Activated CD4-positive, alpha-beta T cell treated with anti-CD3 and anti-CD28 coated beads, Interleukin-2, amount 50 U/mL, for 4 hours (primary cell): ENCODE data around the gene PPP2R5D.
A peak's percentile ranks its signal among the peaks of the same experiment; 100 is the strongest.
"Not testable (repeated sequence)": the region's sequence is repeated elsewhere in the genome, so short reads cannot be mapped to it uniquely, and the experiment has no call there.

Source experiments
- DNase-seq, 2 experiments: peaks; one replicate each; pipeline ENCODE4 v3.0.0-alpha.2; 2020

Gene PPP2R5D

DNA sequence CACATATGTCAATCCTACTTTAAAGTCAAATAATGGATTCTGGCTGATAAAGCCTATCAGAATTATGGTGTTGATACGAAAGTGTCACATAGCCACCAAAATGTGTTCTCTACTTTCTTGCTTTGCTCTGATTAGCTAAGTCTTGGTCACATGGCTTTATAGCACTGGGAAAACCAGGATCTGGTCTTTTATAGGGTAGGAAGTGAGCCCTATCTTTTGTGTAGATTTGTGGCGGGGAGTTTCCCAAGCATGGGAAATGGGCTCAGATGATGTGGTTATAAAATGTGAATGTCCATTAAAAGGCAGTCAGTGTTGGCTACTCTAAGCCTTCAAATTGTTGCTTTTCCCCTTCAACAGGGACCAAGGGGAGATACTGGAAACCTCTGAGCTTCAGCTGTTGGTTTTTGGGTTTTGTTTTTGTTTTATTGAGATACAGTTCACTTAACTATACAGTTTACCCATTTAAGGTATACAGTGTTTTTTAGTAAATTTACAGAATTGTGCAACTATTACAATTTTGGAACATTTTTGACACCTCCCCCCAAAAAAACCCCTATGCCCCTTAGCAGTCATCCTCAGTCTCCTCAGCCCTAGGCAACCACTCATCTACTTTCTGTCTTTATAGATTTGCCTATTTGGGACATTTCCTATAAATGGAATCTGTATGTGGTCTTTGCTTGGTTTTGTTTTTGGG, 49.3 kb downstream of the PPP2R5D start:
- no peak for DNase-seq

DNA sequence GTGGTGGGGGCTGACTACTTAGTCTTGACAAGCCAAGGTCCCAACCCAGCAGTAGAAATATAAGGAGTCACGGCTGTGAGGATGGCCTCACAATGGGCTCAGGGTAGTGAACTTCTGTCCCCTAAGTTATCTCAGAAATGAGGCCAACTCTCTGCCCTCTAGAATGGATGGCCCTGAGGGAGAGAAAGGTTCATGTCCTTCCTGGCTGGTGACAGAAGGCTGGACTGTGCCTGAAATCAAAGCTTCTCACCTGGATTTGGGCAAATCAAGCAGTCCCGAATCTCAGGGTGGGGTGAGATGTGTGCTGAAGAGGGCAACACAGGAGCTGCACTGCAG, 49.8 kb downstream of the PPP2R5D start:
- no peak for DNase-seq

DNA sequence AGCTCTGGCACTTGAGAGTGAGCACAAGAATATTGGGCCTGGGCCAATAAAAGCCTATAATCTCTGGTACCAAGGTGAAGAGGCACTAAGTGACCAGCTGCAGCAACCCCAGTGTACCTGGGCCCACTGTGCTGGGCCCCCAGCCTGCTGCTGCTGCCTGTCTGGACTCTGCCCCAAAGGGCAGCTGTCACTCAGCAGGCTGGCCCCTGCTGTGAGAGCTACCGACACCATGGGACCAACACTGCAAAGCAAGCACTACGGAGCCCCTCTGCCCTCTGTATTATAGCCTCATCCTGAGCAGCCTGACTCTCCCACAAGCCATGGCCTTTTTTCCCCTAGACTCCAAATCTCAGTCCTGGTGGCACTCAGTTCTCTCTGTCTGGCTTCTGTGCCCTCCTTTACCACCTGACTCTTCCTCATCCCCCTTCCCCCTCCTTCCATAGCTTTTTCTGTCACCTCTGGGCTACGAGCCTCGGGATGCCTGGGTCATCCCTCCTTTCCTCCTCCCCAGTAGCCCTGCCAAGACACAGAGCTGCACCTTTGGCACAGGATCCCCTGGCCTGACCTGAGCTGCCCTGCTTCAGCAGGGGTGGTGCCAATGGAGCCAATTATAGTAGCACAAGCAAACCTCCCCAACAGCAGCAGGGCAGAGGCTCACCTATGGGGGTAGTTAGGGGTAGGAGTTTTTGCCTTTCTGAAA, 51.3 kb downstream of the PPP2R5D start:
- no peak for DNase-seq

DNA sequence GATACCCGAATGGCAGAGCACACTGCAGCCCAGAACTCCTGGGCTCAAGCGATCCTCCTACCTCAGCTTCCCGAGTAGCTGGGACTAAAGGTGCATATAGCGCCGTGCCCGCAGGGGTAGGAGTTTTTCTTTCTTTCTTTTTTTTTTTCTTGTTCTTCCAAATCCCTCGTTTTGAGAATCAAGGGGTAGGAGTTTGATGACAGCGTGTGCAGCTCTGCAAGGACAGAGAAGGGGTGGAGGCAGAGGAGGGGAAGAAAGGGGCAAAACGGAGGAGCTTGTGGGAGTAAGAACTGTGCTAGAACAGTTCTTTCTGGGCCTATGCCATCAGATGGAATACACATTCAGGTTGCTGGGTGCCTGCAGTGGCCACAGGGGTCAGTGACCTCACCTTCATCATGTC, 52.3 kb downstream of the PPP2R5D start:
- DNase-seq: no peak

DNA sequence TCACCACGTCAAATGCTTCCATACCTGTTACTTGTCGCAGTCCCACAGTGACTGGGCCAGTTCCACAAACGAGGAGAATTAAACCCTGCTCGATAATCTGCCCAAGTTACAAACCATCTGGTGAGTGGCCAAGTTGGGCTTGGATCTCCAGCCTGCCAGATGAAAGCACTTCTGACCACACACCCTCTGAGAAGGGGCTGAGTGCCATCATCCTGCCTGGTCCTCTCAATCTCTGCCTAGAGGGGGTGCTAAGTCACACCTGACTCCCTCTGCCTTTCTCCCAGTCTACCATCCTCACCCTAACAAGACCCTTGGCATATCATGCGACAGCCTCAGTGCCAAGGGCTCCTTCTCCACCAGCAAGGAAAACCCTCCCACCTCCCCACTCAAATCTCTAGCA, 52.8 kb downstream of the PPP2R5D start:
- no peak for DNase-seq

DNA sequence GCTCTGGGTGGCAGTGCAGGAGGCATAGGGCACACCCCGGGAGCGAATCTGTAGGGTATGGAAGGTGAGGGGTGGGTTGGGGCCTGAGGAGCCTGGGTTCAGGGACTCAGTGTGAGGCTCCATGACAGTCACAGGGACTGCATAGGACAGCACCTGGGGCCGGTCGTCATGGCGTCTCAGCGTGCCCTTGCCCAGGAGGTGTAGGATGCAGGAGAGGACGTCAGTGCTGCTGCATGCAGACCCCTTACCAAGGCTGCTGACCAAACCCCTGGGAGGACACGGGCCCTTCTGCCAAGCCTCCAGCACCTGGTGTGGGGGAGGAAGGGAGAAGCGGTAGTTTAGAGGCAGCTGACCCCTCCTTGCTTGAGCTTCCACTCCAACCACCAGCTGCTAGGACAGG, 53.3 kb downstream of the PPP2R5D start:
- no peak for DNase-seq

DNA sequence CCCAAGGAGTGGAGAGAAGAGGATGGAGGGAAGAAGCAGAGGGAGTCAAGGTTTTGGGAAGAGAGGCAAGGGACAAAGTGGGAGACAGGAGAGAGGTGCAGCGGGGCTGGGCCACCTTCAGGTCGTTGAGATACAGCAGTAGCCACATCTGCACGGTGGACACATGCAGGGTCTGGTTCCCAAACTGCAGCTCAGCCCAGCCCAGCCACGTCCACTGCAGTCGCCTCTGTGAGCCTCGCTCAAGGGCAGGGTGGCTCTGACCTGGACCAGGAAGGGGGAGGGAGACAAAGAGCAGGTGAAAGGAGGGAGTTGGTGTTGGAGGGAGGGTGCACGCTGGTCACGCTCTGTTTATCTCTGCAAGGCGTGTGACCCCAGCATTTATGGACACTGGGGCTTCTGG, 54.4 kb downstream of the PPP2R5D start:
- DNase-seq: no peak

DNA sequence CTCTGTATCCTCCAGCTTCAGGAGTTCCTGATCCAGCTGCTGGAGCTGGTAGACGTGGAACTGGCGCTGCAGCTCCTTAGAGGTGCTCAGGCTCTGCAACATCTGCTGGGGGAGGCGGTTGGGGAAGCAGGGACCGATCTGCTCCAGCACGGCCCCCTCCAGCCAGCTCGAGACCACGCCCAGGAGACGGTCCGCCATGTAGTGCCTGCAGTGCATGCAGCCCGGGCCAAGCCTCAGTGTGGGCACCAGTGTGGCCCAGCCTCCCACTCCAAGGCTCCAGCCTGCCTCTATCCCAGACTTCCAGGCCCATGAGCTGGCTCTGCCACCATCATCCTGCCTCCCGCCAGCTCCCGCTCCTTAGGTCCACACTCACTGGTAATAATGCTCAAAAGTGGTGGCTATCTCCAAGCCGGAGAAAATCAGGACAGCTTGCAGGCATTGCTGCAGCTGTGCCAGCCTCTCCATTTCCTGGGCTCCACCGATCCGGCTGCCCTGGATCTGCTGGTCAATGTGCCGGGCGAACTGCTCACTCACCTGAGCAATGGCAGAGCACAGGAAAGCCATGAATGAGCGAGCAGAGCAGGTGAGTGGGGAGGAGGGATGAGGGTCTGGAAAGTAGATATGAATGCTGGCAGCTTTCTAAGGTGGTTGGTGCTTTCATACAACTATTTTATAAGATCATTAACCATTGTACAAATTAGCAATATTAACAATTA, 56.3 kb downstream of the PPP2R5D start:
- no peak for DNase-seq

DNA sequence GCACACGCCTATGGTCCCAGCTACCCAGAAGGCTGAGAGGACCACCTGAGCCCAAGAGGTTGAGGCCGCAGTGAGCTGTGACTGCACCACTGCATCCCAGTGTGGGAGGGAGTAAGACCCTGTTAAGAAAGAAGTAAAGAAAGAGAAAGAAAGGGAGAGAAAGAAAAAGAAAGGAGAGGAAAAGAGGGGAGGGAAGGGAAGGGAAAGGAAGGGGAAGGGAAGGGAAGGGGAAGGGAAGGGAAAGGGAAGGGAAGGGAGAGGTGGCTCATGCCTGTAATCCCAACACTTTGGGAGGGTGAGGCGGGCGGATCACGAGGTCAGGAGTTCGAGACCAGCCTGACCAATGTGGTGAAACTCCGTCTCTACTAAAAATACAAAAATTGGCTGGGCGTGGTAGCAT, 57.1 kb downstream of the PPP2R5D start:
- DNase-seq: not testable (repeated sequence)

DNA sequence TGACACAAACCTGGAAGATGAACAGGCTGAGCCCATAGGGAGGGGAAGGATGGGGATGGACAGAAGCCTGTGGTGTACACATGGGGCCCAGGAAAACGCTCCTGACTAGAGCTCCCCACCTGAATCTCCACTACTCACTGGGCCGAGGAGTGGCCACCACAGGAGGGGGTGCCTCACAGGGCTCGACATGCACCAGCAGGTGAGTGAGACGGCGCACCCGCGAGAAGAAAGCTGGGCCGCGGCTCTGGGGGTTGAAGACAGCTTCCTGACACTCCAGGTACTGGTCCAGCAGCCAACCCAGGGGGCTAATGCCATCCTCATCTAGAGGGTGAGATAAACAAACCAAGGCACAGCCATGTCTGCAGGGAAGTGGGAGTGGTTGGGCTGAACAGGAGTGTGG, 58.9 kb downstream of the PPP2R5D start:
- DNase-seq: no peak

DNA sequence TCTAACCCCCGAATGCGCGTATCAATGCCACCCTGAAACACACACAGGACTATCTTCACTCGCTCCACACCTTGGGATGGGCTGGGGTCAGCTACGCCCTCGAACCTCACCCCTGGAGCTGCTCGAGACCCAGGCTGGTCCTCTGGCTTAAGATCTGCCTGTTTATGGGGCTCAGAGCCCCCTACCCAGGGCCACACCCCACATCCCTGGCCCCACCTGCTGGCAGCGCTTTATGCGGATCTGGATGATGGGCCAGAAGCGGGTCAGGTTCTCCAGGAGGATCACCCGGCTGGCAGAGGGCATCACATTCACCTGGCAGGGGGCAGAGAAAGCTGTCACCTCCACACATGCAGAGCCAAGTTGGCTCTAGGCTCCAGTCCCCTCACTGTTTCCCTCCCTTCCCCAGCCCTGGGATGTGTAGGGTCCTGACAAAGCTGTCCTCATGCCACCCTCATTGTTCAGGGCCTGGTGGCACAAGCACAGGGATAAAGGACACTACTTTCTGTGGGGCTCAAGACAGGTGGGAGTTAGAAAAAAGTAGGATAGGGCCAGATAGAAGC, 61.1 kb downstream of the PPP2R5D start:
- DNase-seq: no peak

DNA sequence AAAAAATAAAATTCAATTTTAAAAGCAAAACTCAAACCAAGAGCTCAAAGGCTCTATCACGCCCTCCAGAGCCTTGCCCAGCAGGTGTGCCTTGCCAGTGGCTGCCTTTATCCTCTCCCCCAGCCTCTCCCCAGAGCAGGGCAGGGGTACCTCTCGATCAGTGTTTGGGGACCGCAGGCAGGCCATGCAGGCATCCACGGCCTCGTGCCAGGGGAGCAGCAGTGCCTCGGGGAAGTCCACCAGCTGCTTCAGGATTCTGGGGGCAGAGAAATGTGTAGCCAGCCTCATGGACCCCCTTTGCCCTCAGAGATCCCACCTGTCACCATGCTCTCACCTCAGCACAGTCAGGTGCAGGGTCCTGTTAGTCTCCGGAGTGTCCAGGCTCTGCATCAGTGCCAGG, 63.6 kb downstream of the PPP2R5D start:
- no peak for DNase-seq

DNA sequence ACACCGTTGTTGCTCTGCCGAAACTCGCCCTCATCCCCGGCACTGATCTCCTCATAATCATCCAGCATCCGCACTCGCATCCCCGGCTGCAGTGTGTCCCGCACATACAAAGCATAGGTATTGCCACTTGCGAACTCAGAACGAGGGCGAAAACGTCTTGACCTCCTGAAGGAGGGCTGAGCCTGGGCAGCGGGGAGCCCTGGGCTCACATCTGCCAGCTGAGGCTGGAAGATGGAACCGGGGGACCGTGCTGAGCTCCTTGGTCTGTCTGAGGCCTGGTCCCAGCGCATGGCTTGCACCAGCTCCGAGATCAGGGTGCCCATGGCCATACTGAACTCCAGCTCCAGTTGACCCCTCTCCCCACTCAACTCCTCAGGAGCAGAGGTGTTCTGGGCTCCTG, 66.6 kb downstream of the PPP2R5D start:
- DNase-seq: no peak

DNA sequence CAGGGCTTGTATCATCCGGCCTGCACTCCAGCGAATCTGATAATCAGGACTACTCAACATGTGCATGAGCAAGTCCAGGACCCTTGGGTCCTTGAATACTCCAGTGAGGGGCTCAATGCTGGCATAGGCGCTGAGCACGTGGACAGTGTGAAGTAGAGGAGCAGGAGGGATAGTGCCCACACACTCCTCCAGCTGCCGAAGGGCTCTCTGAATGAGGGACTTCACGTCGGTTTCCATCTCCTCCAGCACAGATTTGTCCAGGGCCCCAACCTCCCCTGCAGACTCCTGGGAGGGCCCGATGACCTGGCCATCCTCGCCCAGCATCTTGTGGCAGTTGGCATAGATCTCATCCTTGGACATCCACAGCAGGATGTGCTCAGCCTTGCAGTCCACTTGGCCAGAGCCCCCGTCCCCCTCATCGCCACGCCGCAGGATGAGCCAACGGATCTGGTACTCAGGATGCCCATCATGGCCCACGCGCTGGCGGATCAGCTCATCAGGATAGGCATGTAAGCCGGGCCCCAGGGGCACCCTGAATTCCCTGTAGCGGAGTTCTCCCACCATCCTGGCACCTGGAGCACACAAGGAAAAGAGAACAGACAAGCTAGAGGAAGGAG, 68.0 kb downstream of the PPP2R5D start:
- DNase-seq: no peak

DNA sequence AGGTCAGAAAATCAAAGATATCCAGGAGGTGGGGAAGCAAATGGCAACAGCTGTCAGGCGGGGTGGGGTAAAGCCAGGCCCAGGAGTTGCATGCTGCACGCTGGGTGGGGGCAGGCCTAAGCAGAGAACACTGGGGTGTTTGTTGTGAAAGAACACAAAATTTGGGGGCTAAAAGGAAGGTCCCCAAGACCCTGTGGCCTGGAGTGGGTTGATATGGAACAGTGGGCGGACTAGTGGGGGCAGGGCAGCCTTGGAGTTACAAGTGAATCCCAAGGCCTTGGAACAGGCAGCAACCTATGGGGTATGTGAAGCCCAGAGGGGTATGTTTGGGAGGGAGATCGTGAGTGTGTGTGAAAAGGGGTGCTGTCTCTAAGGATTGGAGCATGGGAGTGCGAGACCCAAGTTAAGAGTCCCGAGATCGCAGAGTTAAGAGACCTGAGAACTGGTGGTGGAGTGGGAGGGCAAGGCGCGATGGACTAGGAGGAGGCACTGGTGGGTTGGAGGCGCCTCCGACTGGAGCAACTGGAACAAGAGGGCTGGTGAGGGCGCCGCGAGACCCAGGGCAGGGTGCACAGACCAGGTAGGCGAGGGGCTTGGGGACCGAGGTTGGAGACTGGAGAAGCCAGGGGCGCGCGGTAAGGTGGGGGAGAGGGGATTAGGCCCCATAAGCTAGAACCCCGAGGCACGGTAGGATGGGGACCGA, 68.6 kb downstream of the PPP2R5D start:
- peak; percentile 5 to 10 for DNase-seq

DNA sequence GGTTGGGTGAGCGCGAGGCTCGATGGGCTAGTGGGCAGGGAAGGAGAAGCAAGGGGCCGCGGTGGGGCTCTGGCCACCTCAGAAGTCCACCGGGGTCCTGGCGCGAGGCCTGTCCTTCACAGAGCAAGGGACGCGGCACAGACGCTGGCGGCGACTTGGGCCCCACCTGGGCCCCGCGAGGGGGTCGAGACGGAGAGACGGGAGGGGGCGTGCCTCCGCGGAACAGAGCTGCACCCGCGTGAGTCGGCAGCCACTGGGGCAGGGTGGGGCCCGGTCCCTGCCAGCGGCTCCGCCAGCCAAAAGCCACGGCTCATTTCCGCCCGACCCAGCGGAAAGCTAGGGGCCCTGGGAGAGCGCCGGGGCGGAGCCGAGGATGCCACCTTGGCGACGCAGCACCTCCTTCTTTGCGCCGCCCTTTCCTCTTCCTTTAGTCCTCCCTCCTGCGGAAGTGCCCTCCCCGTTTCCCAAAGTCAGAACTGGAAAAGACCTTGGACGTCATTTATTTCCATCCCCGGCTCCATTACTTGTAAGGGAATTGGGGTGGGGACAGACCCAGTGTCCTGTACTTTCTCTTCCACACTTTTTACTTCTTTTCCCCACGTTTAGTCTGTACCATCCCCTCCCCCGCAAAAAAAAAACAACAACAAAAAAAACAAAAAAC, 69.3 kb downstream of the PPP2R5D start, which contains the start of gene CUL7:
TSS of gene CUL7 (minus strand) at position 307 of the 661 bp plus-strand sequence. CDS start 1,063 bp downstream, outside the sequence.
- DNase-seq: peak; percentile 83 to 84

DNA sequence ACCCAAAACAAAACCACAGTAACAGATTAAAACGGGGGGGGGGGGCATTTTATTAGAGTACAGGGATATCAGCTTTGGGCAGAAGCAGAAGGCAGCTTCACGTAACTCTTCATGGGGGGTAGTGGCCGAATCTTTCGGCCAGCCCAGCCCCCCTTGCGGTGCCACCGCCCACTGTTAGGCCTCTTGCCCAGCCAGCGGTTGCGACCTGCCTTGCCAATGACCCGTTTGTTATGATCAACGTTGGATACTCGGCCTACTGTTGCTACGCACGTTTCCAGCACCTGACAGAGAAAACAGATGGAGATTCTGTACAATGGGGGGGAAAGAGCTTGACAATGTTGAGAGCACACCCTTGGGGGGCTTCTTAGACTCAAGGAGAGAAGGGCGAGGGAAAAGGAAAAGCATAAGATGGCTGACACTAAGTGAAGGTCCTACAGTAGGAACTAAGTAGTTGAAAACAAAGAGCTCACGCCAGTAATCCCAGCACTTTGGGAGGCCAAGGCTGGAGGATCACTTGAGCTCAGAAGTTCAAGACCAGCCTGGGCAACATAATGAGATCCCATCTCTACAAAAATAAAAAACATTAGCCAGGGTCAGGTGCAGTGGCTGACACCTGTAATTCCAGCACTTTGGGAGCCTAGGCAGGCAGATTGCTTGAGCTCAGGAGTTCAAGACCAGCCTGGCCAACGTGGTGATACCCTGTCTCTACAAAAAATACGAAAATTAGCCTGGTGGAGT, 70.0 kb downstream of the PPP2R5D start:
- no peak for DNase-seq

DNA sequence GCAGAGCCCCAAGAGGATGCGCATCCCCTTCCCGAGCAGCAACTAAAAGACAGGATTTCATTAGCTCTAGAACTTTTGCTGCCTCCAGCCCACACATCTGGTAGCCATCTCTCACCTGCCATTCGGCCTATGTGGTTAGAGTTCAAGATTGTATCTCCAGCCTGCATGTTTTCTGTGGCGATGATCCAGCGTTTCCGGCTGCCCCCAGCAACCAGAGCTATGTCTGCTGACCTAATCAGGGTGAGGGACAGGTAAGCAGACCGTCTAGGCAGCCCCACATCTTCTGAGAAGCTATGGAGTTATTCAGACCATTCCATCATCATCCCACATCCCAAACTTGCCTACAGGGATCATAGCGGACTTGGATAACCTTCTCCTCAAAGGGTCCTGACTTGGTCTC, 71.6 kb downstream of the PPP2R5D start:
- DNase-seq: no peak

DNA sequence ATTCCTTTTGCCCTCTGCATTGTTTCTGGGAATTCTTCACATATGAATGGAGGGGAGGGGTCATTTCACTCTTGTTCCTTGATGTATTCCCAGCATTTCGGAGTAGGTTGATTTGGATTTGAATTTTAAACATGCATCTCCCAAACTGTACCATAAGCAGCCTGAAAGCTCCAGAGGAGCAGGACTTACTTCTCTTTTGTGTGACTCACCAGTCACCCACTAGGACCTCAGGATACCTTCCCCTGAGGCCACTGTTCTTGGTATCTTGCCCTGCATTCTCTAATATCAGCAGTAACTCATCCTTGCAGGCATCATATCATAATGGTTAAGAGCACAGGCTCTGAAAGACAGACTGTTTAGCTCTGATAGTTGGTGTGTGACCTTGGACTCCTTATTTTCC, 74.2 kb downstream of the PPP2R5D start:
- no peak for DNase-seq

DNA sequence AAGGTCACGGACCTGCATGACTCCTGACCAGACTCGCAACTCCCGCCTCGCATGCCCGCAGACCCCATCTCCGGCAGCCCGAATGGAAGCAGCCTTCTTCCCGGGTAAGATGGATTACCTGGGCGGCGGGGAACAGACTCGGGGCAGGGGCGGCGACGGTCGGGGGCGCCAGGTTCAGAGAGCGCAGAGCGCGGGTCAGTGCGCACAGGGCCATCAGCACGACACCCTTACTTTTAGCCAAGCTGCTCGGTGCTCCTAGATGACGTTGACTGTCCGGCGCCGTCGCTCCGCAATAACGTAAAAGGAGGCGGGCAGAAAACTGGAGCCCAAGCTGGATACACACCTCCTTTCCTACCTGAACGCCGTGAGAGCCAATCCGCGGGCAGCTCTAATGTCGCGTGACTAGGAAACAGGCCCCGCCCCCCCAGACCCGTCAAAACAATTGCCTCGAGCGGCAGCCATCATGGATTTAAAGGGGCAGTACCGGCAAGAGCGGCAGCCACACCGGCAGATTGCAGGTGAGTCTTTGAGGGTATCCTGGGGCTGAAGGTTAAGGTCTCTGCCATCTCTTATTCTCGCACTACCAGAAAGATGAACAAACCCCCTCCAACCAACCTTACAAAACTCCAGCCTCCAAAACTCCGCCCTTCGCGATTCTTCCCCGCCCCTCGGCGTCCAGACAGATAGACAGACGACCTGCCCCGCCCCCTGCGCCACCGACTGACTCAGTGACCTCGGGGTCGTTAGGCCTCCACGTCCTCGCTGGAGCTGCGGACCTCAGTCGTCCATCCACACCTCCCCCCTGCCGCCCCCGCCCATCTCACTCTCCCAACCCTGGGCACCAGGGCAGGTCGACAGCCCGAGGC, 75.0 kb downstream of the PPP2R5D start, which contains the start of the genes KLC4 and MRPL2:
TSS of gene KLC4 (plus strand) at position 464 of the 866 bp plus-strand sequence. CDS start 1,705 bp downstream, outside the sequence.
TSS of gene MRPL2 (minus strand) at position 267 of the 866 bp plus-strand sequence. CDS start at position 214, 53 bp downstream.
- DNase-seq: peak; percentile 97 to 98
